Hematopoietic multipotent progenitor cell treated with erythropoietin and hydrocortisone succinate and interleukin-3 and kit ligand, for 15 days (in vitro differentiated cells): ENCODE data around the gene RNF19B.

Experiments
- DNase-seq: peaks from one replicate; pipeline ENCODE4 v3.0.0-alpha.2; 2015; ENCODE audit warnings: low spot score

RNF19B gene

DNA sequence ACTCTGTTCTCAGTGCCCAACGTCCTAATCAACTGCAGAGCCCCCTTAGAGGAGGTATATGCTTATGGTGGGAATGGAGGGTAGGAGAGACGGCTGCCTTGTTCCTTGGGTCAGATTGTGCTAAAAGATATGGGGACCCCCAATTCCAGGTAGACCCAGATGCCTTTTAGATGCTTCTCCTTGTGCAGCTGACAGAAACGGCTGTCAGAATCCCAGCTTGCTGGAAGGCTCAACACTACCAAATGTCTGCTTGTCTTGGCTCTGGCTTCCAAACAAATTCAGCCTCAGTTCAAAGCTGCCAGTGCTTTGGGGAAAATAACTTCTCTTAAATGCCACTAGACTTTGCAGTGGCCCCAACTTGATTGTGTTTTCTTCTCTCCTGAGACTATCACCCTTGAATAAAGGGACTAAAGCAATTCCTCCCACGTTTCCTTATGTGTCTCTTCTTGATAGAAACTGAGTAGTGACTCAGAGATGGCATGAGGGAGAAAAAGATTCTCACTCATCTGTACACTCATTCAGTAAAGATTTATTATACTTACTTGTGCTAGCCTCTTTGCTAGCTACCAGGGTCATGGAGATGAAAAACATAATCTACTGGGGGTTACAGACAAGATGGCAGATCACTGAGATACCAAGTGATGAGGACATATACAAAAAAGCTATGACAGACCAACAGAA lies 3.4 kb upstream of the RNF19B start:
- no peak for DNase-seq

DNA sequence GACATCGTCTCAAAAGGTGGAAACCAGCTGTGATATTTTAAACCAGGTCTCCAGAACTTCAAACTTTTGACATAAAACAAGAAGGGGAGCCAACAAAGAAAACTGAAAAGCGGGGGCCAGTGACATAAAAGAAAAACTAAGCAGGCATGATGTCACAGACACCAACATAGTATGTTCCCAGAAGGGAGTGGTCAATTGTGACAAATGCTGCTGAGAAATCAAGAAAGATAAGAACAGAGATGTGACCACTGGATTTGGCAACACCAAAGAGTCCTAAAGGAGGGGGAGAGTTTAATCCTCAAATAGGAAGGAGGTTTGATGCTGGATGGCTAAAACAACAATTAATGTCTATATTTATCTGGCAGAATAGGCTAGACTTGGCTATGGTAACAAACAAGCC lies 2.3 kb upstream of the RNF19B start:
- no peak for DNase-seq

DNA sequence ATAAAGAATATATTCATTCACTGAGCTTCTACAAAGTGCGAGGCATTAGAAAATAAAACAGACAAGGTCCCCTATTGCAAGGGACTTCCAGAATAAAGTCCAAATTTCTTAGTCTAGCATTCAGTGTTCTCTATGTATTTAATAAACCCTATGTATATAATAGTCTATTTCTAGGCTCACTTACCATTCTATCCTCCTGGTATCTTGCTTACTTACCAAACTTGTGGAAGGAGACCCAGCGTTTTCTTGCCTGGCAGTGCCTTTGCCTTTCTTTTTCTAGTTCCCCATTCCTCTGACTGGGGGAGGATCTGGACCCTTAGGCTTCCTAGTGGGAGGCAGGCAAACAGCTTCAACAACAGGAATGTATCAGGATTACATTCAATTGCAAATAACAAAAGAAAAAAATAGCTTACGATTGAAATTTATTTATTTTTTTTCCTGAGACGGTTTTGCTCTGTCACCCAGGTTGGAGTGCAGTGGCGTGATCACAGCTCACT lies 690 bp upstream of the RNF19B start:
- DNase-seq: no peak

DNA sequence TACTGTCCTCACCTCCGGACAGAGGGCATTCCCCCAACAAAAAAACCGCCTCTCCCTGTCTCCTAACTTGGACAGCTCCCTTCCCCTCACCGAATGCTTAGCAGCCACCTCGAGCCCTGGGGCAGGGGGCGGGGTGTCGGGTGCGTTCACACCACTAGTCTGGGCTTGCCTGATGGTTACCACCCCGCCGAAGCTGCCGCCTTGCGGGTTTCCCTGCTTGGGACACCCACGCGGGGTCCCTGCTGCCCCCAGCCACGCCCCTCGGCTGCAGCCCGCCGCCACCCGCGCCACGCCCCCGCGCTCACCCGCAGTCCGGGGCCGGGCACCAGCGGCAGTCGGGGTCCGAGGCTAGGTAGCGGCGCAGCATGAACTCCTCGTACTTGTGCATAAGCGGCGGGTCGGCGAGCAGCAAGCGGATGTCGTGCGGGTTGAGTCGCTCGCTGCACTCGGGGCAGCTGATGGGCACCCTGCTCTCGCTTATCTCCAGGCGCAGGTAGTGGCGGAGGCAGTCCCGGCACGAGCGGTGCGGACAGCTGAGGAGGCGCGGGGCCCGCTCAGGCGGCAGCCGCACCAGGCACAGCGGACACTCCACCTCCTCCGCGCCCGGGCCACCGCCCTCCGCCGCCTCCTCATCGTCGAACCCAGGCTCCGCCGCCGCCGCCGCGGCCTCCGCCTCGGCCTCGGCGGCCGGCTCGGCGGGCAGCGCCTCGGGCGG lies 706 bp downstream of the RNF19B start:
- DNase-seq: peak; percentile 67

DNA sequence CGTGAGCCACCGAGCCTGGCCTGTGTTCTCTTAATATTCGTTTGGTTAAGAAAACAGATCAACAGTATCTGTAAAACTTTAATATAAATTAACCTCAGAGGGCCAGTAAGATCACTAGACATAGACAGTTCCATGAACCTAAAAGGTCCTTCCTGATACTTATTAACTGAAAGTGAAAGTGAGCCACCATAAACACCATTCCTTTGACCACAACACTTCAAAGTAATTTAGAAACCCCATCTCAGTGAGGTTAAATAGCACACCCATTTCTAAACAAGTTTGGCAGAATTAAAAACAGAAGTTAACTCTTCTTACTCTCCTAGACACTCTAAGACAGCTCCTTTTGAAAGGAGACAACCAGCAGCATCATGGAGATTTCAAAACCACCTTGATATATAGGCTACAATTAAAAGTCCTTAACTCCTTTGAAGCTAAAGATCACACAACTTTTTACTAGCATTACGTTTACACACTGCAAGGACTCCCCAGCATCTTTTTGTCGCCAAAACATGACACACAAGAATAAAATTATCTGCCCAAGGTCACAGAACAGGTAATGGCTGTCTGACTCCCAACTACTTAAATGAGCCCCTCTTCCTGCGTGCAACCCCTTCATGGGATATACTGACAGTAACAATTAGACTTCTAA lies 2.2 kb downstream of the RNF19B start:
- DNase-seq: peak; percentile 38

DNA sequence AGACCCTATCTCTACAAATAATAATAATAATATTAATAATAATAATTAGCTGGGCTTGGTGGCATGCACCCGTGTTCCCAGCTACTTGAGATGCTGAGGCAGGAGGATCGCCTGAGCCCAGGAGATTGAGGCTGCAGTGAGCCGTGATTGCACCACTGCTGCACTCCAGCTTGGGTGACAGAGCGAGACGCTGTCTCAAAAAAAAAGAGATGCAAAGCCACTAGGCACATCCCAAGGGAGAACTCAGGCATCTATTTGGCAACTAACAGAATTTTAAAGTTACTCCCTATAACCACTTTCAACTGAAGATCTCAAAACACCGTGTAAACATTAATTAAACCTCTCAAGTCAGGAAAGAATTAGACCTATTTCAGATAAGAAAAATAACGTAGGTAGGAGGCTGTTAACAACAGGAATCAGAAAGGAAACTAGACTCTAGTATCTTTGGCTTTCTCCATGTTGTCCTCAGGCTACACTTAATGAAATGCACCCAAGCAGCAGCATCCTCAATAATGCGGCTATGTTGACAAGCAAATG lies 3.7 kb downstream of the RNF19B start:
- no peak for DNase-seq

DNA sequence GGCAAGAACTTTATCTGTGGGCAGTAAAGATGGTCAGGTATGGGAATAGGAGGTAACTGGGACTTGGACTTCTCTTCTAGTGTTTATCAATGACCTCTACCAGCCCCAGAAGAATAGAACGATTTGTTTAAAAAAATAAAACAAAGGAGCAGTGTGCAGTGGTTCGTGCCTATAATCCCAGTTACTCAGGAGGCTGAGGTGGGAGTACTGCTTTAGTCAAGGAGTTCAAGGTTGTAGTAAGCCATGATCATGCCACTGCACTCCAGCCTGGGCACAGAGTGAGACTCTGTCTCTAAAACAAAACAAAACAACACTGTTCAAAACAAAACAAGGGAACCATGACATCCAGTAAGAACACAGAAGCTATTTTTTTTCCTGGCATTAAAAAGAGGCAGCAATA lies 4.3 kb downstream of the RNF19B start:
- no peak for DNase-seq

DNA sequence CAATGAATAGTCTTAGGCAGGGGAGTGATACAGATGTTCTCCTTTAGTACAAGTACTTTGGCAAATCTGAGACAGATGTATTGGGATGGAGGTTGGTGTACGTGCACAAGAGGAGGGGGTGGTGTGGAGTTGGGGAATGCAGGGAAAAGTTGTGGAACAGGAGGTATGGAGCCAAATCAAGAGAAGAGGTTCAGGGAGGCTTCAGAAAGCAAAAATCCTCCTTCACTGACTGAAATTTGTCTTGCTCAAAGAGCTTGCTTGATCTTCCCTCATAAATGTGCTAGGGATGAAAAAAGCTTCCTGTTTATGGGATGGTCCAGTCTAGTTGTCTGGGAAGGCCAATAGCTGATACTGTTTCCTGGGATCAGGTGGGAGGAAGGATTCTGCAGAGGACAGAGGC lies 5.8 kb downstream of the RNF19B start:
- DNase-seq: no peak

DNA sequence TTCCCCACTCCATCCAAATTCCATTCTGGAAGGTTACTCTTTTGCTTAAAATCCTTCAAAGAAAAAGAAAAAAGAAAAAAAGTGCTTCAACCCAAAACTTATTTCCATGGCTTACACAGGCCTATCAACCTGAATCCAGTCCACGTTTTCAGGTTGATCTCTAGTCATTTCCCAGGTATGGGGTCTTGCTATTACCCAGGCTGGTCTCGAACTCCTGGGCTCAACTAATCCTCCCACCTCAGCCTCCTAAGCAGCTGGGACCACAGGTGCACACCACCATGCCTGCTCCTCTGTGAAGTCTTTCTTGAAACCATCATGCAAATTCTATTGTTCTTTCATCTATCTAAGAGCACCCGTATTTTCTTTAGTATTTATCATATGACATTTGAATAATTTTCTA lies 7.6 kb downstream of the RNF19B start:
- DNase-seq: no peak

DNA sequence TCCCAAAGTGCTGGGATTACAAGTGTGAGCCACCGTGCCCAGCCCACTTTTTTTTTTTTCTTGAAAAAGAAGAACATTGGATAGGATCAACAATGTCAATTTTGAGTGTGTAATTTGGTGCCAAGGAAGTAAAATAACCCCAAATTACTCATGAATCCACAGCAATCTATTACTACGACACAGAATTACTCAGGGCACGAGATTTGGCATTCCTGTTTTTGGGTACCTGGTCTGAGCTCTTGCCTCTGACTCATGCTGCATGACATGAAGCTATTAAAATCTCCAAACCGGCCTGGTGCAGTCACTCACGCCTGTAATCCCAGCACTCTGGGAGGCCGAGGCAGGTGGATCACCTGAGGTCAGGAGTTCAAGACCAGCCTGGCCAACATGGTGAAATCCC lies 10.4 kb downstream of the RNF19B start:
- DNase-seq: no peak

DNA sequence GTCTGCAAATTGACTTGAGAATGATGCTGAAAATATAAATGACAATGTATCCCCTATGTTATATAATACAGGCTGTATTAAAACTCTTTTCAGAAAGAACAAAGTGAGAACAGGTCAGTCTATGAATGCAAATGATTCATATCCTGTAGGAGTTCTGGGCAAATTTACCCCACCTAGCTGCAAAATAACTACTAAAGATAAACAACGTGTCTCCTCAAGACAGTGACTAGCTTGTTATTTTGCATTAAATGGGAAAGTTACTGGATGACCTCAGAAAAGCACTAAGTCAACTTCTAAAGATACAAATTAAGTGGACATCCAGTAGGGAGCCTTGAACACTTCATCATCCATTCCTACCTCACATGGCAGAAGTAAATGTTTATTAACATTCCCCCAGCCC lies 11.1 kb downstream of the RNF19B start:
- DNase-seq: no peak

DNA sequence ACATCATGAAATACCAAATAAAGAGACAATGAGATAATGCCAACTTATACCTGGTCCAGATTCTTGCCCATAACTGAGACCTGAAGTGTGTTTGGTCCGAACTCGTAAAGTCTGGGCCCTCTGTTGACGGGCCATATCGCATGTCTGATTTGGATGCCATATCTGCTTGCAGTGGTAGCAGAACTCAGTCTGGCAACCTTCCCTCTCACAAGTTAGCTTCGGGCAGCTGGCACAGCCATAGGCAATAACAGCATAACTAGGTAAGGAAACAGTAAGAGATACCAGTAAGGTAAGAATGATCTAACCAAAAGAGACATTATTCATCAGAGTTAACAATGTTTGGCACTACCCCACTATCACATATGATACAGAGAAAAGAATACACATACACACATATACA lies 15.1 kb downstream of the RNF19B start:
- DNase-seq: no peak

DNA sequence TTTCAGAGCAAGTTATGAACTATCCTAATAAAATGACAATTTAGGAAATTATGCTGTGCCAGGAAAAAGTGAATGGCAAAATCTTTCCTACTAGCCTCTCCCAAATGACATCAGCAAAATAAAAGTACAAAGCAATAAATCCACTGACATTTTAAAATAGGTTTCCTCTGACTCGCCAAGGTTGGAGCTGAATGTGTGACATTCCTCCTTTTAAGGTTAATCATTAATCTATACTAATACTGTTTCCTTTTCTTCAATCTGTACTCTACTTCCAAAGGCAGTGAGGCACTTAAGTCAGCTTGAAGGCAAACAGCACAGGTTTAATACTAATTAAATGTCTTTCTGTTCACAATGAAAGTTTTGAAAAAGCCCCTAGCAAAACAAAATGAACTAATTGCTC lies 15.7 kb downstream of the RNF19B start:
- no peak for DNase-seq

DNA sequence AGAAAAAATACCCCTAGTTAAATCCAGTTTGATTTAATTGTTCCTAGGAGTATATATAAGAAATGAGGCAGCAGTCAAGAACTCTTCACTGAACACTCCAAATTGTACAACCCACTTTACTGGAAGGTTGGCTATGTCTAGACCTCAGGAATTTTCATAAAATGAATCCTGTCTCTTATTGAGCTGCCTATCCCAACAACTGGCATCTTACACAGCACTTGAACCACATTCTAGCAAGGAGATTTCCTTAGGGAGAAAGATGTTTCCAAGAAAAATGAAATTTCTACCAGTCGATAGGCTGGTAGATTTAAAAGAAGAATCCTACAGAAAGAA lies 16.3 kb downstream of the RNF19B start:
- DNase-seq: no peak

DNA sequence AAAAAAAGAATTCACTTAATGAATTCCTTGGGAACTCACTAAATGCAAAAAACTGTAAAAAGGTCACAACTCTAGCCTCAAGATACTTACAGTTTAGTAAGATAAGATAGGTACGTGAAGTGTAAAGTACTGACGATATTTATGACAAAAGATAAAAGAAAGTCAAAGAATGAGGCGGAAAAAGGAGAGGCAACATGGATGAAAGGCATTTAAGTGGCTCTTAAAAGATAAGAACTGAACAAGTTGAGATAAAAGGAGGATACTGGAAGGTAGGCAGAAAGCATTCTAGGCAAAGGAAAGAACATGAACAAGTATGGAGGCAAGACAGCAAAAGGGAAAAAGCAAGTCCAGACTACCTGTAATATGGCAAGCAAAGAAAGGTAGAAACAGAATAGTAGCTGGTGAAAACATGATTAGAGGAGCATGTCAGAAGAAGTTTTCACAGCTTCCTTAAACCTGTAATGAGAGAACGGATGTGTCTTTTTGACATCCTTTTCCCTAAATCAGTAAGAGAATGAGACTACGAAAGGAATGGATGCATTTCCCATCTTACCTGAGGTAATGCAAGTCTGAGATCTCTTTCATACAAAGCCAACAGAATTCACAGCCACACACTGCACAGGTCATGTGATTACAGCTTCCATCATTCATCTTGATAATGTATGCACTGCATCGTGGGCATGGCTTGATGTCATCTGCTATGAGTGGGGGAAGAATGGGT lies 16.8 kb downstream of the RNF19B start:
- no peak for DNase-seq

DNA sequence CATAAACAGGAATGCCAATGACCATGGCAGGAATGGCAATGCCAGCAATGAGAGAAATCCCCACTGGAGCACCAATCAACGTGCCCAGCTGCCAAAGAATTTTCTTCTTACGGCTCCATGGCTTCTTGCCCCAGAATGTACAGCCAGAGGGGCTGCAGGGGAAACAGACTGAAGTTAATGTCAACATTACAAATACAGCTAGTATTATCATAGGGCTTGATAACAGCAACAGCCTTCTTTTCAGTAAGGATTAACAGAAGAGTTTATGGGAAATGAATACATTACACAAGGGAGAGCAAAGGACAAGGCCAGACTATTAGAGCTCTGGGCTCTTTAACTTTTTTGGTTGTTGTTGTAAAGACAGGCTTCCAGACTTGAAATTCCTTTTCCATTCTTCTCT lies 18.2 kb downstream of the RNF19B start:
- no peak for DNase-seq

DNA sequence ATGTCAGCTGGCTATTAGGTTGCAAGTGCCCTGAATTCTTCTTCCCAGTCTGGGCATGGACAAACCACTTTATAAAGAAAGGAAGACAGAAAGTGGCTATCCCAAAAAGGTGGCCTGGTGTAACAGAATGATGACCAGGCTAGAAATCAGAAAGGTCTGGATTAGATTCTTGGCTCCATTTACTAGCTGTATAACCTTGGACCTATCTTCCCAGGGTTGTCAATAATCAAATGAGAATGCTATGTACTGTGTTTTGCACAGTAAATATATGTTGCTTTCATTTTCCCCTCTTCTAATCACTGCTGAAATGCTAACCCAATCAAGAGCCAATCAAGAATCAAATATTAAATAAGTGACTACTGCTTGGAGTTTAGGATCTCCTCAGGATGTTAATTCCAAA lies 20.4 kb downstream of the RNF19B start:
- no peak for DNase-seq

DNA sequence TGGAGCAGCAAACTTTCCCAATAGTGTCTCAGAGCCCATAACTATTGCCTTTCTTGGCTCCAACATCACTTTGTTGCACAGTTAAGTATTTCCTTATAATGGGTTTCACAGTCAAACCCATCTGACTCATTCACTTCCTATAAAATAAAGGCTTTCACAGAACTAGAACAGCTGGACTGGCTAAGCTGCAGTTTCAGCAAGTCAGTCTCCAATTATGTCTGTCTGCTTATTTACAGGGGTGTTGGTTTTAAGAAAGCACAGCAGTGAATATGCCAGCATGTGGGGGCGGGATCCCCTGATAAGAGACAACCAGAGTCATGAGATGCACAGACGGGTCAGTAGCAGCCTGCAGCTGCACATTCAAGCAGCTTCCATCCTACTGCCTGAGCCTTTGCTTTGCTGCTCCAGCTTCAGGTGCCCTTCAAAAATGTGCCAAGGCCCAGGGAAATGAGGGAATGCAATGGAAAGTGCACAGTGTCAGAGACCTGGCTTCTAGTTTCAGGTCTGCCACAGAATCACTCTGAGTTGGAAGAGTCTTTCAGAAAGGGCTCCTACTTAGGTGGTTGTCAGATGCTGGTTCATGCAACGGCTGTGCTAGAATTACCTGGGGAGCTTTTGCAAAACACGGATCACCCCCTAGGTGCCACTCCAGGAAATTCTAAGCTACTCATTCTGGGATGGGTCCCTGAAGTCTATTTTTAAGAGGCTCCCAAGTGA lies 24.8 kb downstream of the RNF19B start:
- DNase-seq: peak; percentile 62

DNA sequence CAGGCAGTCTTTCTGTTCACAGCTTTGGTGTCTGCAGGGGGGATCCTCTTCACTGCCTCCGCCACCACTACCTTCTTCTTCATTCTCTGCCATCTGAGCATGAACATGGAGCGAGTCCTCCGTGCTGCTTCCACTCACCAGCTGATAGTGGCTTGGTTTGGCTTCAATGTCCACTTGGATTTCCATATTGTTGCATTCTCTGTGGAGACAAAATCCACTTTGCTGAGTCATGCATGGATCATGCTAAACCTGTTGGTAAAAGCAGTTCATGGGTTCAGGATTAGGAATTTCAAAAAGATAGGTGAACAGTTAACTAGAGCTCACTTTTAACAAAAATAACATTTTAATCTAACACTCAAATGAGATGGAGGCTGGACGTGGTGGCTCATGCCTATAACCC lies 27.5 kb downstream of the RNF19B start:
- DNase-seq: no peak

DNA sequence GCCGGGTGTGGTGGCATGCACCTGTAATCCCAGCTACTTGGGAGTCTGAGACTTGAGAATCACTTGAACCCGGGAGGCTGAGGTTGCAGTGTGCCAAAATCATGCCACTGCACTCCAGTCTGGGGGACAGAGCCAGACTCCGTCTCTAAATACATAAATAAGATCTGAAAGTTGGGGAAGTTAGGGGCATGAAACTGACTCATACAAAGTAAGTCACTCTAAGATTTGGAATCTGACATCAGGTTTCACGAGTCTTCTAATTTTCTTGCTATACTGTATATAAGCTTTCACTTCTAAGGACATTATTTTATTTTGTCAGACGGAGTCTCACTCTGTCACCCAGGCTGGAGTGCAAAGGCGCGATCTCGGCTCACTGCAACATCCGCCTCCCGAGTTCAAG lies 30.1 kb downstream of the RNF19B start:
- no peak for DNase-seq

DNA sequence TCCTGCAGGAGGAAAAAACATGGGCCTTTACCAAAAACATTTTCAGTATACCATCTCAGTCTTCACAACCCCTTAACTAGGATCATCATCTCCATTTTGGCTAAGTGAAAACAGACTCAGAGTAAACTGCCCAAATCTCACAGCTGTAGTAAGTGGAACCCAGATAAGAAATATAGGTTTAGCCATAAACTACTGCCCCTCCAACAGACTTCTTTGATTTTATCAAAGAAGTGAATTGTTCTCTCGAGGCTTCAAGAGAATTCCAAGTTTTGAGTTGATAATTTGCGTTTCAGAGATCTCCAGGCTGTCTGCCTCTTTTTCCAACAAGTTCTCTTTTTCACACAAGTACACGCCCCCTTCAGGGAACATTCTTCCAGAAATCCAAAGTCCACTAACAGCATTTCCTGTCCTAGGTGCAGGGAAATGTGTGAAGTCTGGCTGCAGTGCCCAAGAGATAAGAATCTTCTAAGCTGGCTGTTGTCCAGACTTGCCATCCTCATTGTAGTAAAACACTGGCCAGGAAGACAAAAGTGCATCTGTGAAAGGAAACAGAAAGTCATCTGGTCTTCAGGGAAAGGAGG lies 30.8 kb downstream of the RNF19B start:
- DNase-seq: no peak

DNA sequence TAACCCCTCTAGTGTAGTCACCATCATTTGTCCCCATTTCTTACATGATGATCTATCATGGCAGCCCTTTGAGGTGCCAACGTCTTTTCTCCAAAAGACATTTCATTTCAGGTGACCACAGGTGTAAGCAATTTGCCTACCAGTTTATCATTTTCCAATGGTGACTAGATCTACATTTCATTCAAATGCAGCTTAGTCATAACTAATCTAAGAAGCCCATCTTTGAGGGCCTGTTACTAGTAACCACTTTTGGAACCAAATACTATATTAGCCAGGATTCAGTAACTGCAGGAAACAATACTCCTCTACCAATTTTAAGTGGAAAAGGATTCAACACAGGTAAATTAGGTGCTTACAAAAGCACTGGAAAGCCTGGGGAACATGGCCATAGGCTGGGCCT lies 32.8 kb downstream of the RNF19B start:
- no peak for DNase-seq
